K562 (cell line): ENCODE data around the gene TARS3. TPM values are rescaled to one million over a fixed set of nuclear protein-coding genes. Genes with fewer than 3 reads are reported as not detected.

ENCODE experiments used
- ATAC-seq: fragments of 200-7000 bp; cut with Tn5 transposase; 3 replicates; pipeline ENCODE4 v1.9.1; 2020; ENCODE audit warnings: moderate library complexity
- BruUV-seq: library from RNA; stranded (reverse); fragments of 400-500 nt; replicated peaks from 2 replicates; lab custom pipeline; 2021; lab: Mats Ljungman, UMichigan
- CTCF ChIA-PET: fragments of 300-600 bp; formaldehyde crosslinking; extraction: SDS; loops from one replicate; lab custom pipeline; 2021; ENCODE audit warnings: low intra/inter-chr PET ratio; lab: Yijun Ruan, JAX
- POLR2A ChIA-PET: fragments of 300-600, 350-650 bp; sonication (Branson Sonifier 250); formaldehyde crosslinking; extraction: SDS; loops from one replicate; lab custom pipeline; 2021; ENCODE audit warnings: antibody characterized with exemption, inconsistent platforms; lab: Yijun Ruan, JAX
- DNase-seq, 4 experiments: peaks; one replicate each; pipeline versions ENCODE4 v3.0.0 to v3.0.0-alpha.2; 2011 to 2018; ENCODE audit warnings: low spot score in 3 of 4, mixed read lengths in 3 of 4; ENCODE audit errors: extremely low read depth in 1 of 4
- FAIRE-seq: peaks from 2 replicates; lab custom pipeline; 2011; peaks lifted over from hg19 to GRCh38; lab: Jason Lieb, UNC
- H2AFZ ChIP-seq: 2 replicates; pipeline ENCODE4 v1.6.0; 2011; ENCODE audit warnings: low read depth, low read length, control low read depth, inconsistent platforms
- H3K27ac ChIP-seq: fragments of 200-600 bp; 3 replicates; pipeline ENCODE4 v1.8.0; 2011; ENCODE audit warnings: low read depth, mild to moderate bottlenecking, control low read depth, inconsistent platforms, low read length, moderate library complexity, mixed read lengths; ENCODE audit errors: extremely low read depth
- H3K27me3 ChIP-seq, 2 experiments: fragments of 300-600 bp in 1 of 2; 2 replicates in 1 of 2; 3 replicates in 1 of 2; pipeline versions ENCODE4 v1.6.0 to v1.8.0; 2011; ENCODE audit warnings: inconsistent platforms in 2 of 2, low read length in 2 of 2, mild to moderate bottlenecking in 1 of 2, mixed read lengths in 1 of 2, moderate library complexity in 1 of 2; ENCODE audit not compliant: control insufficient read depth in 2 of 2, insufficient read depth in 2 of 2
- H3K36me3 ChIP-seq: fragments of 300-600 bp; 3 replicates; pipeline ENCODE4 v1.8.0; 2011; ENCODE audit warnings: mild to moderate bottlenecking, low read length, inconsistent platforms; ENCODE audit not compliant: control insufficient read depth, insufficient read depth
- H3K4me1 ChIP-seq, 2 experiments: fragments of 200-600 bp in 1 of 2; replicated peaks in 1 of 2; 2 replicates in 1 of 2; 3 replicates in 1 of 2; pipeline versions ENCODE4 v1.5.1 to v1.8.0; 2011; ENCODE audit warnings: inconsistent platforms in 2 of 2, low read length in 2 of 2, mild to moderate bottlenecking in 1 of 2, mixed read lengths in 1 of 2, moderate library complexity in 1 of 2; ENCODE audit not compliant: control insufficient read depth in 2 of 2, insufficient read depth in 2 of 2
- H3K4me2 ChIP-seq: 2 replicates; pipeline ENCODE4 v1.6.1; 2011; ENCODE audit warnings: low read length, control low read depth, inconsistent platforms, mixed read lengths; ENCODE audit not compliant: insufficient read depth
- H3K4me3 ChIP-seq: fragments of 200-600 bp; sonication (generic), shearing (Covaris generic); 2 replicates; pipeline ENCODE4 v1.5.1; 2016; ENCODE audit warnings: control low read depth, inconsistent platforms
- H3K79me2 ChIP-seq: fragments of 200-600 bp; 3 replicates; pipeline ENCODE4 v1.8.0; 2011; ENCODE audit warnings: low read length, inconsistent platforms; ENCODE audit not compliant: control insufficient read depth, insufficient read depth
- H3K9ac ChIP-seq, 2 experiments: 2 replicates each; pipeline versions ENCODE4 v1.6.0 to v1.6.1; 2011; ENCODE audit warnings: low read depth in 2 of 2, low read length in 2 of 2, control low read depth in 1 of 2, inconsistent platforms in 1 of 2, mild to moderate bottlenecking in 1 of 2, mixed read lengths in 1 of 2; ENCODE audit not compliant: insufficient read depth in 1 of 2
- H3K9me1 ChIP-seq: one replicate; pipeline ENCODE4 v1.6.0; 2011; ENCODE audit warnings: inconsistent platforms, mild to moderate bottlenecking, low read length, moderate library complexity; ENCODE audit not compliant: control insufficient read depth, insufficient read depth
- H3K9me3 ChIP-seq: replicated peaks from 2 replicates; pipeline ENCODE4 v1.5.1; 2011; ENCODE audit warnings: low read depth, low read length, inconsistent platforms; ENCODE audit not compliant: control insufficient read depth, insufficient read depth
- H4K20me1 ChIP-seq: replicated peaks from 2 replicates; pipeline ENCODE4 v1.6.1; 2011; ENCODE audit warnings: low read length, inconsistent platforms, mixed read lengths; ENCODE audit not compliant: control insufficient read depth, insufficient read depth
- BRD4 ChIP-seq: fragments of 200-600 bp; sonication (generic); IDR thresholded peaks from 2 replicates; pipeline ENCODE4 v1.6.1; 2017; ENCODE audit warnings: inconsistent platforms
- CGGBP1 ChIP-seq: fragments of 250-450 bp; sonication (Bioruptor Pico); IDR thresholded peaks from 2 replicates; pipeline ENCODE4 v1.9.0; 2021; ENCODE audit warnings: mild to moderate bottlenecking
- ESRRA ChIP-seq: fragments of 450-650 bp; IDR thresholded peaks from 2 replicates; pipeline ENCODE4 v1.6.1; 2014; ENCODE audit warnings: low read depth, mild to moderate bottlenecking, moderate library complexity, borderline replicate concordance
- GABPA ChIP-seq: fragments of 200-800 bp; sonication (Bioruptor generic); conservative IDR thresholded peaks from 2 replicates; pipeline ENCODE4 v1.6.1; 2016; ENCODE audit warnings: low read depth, missing genetic modification characterization, missing compliant biosample characterization
- HDGF ChIP-seq: fragments of 450-650 bp; IDR thresholded peaks from 2 replicates; pipeline ENCODE4 v1.6.1; 2016
- HNRNPH1 ChIP-seq: fragments of 200-400 bp; formaldehyde crosslinking; optimal IDR thresholded peaks from 2 replicates; pipeline ENCODE3; 2017; ENCODE audit warnings: low read depth, mild to moderate bottlenecking, low read length, moderate library complexity
- KDM2B ChIP-seq: fragments of 250-450 bp; sonication (Bioruptor Pico); IDR thresholded peaks from 2 replicates; pipeline ENCODE4 v1.8.0; 2021; ENCODE audit warnings: mild to moderate bottlenecking, moderate library complexity
- KLF1 ChIP-seq: fragments of 450-650 bp; IDR thresholded peaks from 2 replicates; pipeline ENCODE4 v1.6.1; 2016; ENCODE audit warnings: missing genetic modification characterization, missing compliant biosample characterization
- NCOA6 ChIP-seq: fragments of 450-650 bp; IDR thresholded peaks from 2 replicates; pipeline ENCODE4 v1.6.1; 2017; ENCODE audit warnings: mild to moderate bottlenecking
- TEAD4 ChIP-seq, 2 experiments: sonication (generic) in 1 of 2; formaldehyde crosslinking in 1 of 2; IDR thresholded peaks; 2 replicates each; pipeline versions ENCODE4 v1.6.1 to v1.8.0; 2012 to 2022; ENCODE audit warnings: borderline replicate concordance in 1 of 2, inconsistent platforms in 1 of 2, low read length in 1 of 2, mild to moderate bottlenecking in 1 of 2, missing genetic modification reagents in 1 of 2
- THAP7 ChIP-seq: fragments of 250-450 bp; sonication (Bioruptor Pico); IDR thresholded peaks from 2 replicates; pipeline ENCODE4 v1.5.0; 2021
- whole genome bisulfite sequencing: fragments of 100-300 bp; shearing (Covaris generic); methylation state at CpG from one replicate; pipeline ENCODE4 v1.1.6; 2016; ENCODE audit warnings: low coverage, mixed read lengths; ENCODE audit not compliant: insufficient coverage; ENCODE audit errors: missing lambda C conversion rate; 5-methylcytosine and 5-hydroxymethylcytosine counted together
- in situ Hi-C: fragments of 300-500 bp; cut with MboI; formaldehyde crosslinking; loops from 4 replicates; pipeline ENCODE4 v1.15.0; 2018; ENCODE audit warnings: inconsistent platforms, mixed read lengths
- intact Hi-C: fragments of 100-400 bp; cut with micrococcal nuclease; formaldehyde crosslinking; loops from 2 replicates; pipeline ENCODE4 v1.14.2; 2022
- polyA plus RNA-seq, 8 experiments: library from polyadenylated mRNA; depleted of rRNA in 4 of 8; stranded (reverse) in 5 of 8; unstranded in 3 of 8; fragments of >200 nt; fragmentation: Nextera tagmentation in 2 of 8; fragmentation: Illumina TruSeq in 1 of 8; extraction: Ambion mirVana in 2 of 8; extraction: Trizol in 1 of 8; gene quantifications; 2 replicates each; pipeline versions ENCODE4 v1.2.1 to v1.2.3, GENCODE V29; 2011 to 2014; ENCODE audit warnings: inconsistent platforms in 1 of 8, missing spikeins in 1 of 8
- total RNA-seq, 7 experiments: library from RNA; depleted of rRNA in 6 of 7; stranded (reverse); fragments of >200 nt in 6 of 7; fragmentation: Illumina TruSeq in 2 of 7; extraction: Trizol in 2 of 7; gene quantifications; 2 replicates each; pipeline versions ENCODE4 v1.2.1 to v1.2.3, GENCODE V29; 2011 to 2021; ENCODE audit warnings: low replicate concordance in 1 of 7
- TF ChIP-seq, protein P1 (sequence below): fragments of 250-450 bp; sonication (Bioruptor Pico); IDR thresholded peaks from 2 replicates; pipeline ENCODE4 v1.5.0; 2022; ENCODE audit warnings: mild to moderate bottlenecking

The TARS3 gene
- total and polyA plus RNA-seq, 9 of the 15 experiments (the other 6 are each of a cell fraction or from before 2014, with no cell fraction given): 2.1 to 14.7 (median 9.8) TPM

DNA sequence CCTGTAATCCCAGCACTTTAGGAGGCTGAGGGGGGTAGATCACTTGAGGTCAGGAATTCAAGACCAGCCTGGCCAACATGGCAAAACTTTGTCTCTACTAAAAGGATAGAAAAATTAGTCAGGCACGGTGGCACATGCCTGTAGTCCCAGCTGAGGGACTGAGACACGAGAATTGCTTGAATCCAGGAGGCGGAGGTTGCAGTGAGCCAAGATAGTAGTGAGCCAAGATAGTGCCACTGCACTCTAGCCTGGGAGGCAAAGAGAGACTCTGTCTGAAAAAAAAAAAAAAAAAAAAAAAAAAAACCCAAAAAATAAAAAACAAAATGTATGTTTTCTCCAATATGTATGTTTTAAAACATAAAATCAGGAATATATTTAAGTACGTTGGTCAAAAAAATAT lies 16.3 kb downstream of the TARS3 start:
- WGBS: 75% methylated on average over 4 of the region's 4 CpGs
- no peak overlapping the region for H3K27ac ChIP-seq
- H3K36me3 ChIP-seq: peaks cover 63% of the 10 kb centered on the region; the same call in 2 of the 3 replicates
- ATAC-seq (no peak), DNase-seq (no peak), FAIRE-seq (no peak)
- H3K4me2 ChIP-seq: no peak overlapping the region
- H3K9me1 ChIP-seq: no peaks in the 10 kb centered on the region
- H3K4me1 ChIP-seq: no peaks in the 10 kb centered on the region
- POLR2A ChIA-PET: interaction anchor here (0.6 kb wide), 1 partner anchor 16 kb away, joined by 3 read pairs; no protein-coding TSS in a partner anchor
- no peak overlapping the region for H3K4me3 ChIP-seq
- CTCF ChIA-PET: no interaction called here
- no peaks in the 10 kb centered on the region for H3K79me2 ChIP-seq
- H3K9ac ChIP-seq: no peak overlapping the region
- H4K20me1 ChIP-seq: no peaks in the 10 kb centered on the region
- intact Hi-C loops (no loop called here), in situ Hi-C loops (no loop called here)
- H3K27me3 ChIP-seq: no peaks in the 10 kb centered on the region
- no peak overlapping the region for H2AFZ ChIP-seq
- BruUV-seq: no TSS peak
- no peak for TF ChIP-seq CGGBP1 (CRISPR knock-in tag)
- TF ChIP-seq THAP7: no peak
- no peaks in the 10 kb centered on the region for H3K9me3 ChIP-seq

- Histone ChIP-seq H3K4me3 (no peak overlapping the region), H2AFZ (no peak overlapping the region), H3K4me2 (no peak overlapping the region), H3K9ac (no peak overlapping the region), H4K20me1 (no peaks in the 10 kb centered on the region), H3K79me2 (no peaks in the 10 kb centered on the region), H3K27me3 (no peaks in the 10 kb centered on the region), H3K9me1 (no peaks in the 10 kb centered on the region), H3K9me3 (no peaks in the 10 kb centered on the region), H3K36me3 (peaks cover 66% of the 10 kb centered on the region), H3K27ac (no peak overlapping the region), H3K4me1 (no peaks in the 10 kb centered on the region)
- in situ Hi-C loops: no loop called here
- ATAC-seq (no peak), FAIRE-seq (no peak), DNase-seq (no peak)
- ChIA-PET CTCF (no interaction called here), POLR2A (interaction anchor here (1.0 kb wide), 1 partner anchor 35 kb away, joined by 4 read pairs; no protein-coding TSS in a partner anchor)
- BruUV-seq: no TSS peak
- WGBS: 66% methylated on average over 4 of the region's 4 CpGs
- intact Hi-C loops: no loop called here
- no peak for TF ChIP-seq ESRRA
- TF ChIP-seq, protein P1, sequence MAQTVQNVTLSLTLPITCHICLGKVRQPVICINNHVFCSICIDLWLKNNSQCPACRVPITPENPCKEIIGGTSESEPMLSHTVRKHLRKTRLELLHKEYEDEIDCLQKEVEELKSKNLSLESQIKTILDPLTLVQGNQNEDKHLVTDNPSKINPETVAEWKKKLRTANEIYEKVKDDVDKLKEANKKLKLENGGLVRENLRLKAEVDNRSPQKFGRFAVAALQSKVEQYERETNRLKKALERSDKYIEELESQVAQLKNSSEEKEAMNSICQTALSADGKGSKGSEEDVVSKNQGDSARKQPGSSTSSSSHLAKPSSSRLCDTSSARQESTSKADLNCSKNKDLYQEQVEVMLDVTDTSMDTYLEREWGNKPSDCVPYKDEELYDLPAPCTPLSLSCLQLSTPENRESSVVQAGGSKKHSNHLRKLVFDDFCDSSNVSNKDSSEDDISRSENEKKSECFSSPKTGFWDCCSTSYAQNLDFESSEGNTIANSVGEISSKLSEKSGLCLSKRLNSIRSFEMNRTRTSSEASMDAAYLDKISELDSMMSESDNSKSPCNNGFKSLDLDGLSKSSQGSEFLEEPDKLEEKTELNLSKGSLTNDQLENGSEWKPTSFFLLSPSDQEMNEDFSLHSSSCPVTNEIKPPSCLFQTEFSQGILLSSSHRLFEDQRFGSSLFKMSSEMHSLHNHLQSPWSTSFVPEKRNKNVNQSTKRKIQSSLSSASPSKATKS: no peak
- no peak for TF ChIP-seq TEAD4 (IDR thresholded peaks at IDR 0.05; ENCODE audit: low read length)
- TF ChIP-seq TEAD4 (CRISPR knock-in tag; IDR thresholded peaks at IDR 0.05; ENCODE audit: borderline replicate concordance): no peak
- no peak for TF ChIP-seq NCOA6
- no peak for TF ChIP-seq HDGF
- TF ChIP-seq GABPA: no peak
- TF ChIP-seq KLF1: no peak
- TF ChIP-seq HNRNPH1: no peak
- TF ChIP-seq BRD4: no peak
- no peak for TF ChIP-seq KDM2B (CRISPR knock-in tag)
These were observed 22.2 kb downstream of the TARS3 start for GRCh38 chr15:101702077-101702476.
